HUES64 (cell line): ENCODE results near the gene MSANTD1.

Experiments used
- H3K27ac ChIP-seq: 2 replicates; pipeline ENCODE4 v1.7.0; 2013; ENCODE audit warnings: low read depth, low read length, inconsistent platforms
- H3K27me3 ChIP-seq: 2 replicates; pipeline ENCODE4 v1.6.1; 2013; ENCODE audit warnings: mild to moderate bottlenecking, low read length; ENCODE audit not compliant: insufficient read depth
- H3K36me3 ChIP-seq: 2 replicates; pipeline ENCODE4 v1.6.1; 2013; ENCODE audit warnings: mild to moderate bottlenecking, low read length; ENCODE audit not compliant: insufficient read depth
- H3K4me1 ChIP-seq: 2 replicates; pipeline ENCODE4 v1.6.1; 2013; ENCODE audit warnings: mild to moderate bottlenecking, low read length, moderate library complexity; ENCODE audit not compliant: insufficient read depth
- H3K4me3 ChIP-seq: 2 replicates; pipeline ENCODE4 v1.5.1; 2013; ENCODE audit warnings: mild to moderate bottlenecking, low read length, moderate library complexity
- H3K9ac ChIP-seq: 2 replicates; pipeline ENCODE4 v1.6.1; 2013; ENCODE audit warnings: mild to moderate bottlenecking, low read depth, low read length
- H3K9me3 ChIP-seq: 2 replicates; pipeline ENCODE4 v1.6.1; 2013; ENCODE audit warnings: low read depth, low read length; ENCODE audit not compliant: insufficient read depth
- WGBS: fragments of 150-250, 120-280 bp; methylation state at CpG from one replicate; pipeline ENCODE4 v1.1.7; 2013; ENCODE audit warnings: missing lambda C conversion rate; 5-methylcytosine and 5-hydroxymethylcytosine counted together

Gene MSANTD1

DNA sequence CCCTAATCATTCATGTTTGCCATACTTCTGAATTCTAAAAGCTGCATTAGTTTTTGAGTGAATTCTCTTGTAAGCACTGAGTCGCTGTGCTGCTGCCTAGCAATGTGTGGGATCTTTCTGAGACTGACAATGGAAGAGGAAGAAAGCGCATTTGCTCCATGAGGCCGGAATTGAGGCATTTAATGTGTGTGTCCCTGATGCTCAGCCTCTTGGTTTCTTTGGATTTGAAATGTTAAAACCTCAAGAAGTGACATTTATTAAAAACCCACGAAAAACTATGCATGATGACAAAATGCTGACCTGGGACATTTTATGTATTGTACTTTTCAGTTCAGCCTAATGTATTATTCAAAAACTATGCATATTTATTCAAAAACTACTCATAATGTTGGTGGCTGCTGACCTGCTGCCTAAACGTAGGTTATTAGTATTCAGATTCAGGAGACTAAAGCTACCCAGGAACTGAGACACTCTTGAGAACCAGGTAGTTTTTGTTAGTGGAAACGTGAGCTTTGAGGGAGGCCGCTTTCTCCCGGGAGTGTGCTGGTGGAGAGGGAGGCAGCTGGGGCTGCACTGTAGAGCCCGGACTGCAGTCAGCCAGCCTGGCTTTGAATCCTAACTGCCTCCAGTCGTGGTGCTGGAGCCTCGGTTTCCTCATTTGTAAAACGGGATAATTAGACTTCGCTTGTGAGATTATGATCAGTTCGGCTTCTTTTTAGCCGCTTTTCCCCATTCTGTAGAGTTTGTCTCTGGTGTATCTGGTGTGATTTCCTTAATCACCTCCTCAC lies 55.2 kb downstream of the MSANTD1 start:
- H3K27me3 ChIP-seq, result no peaks in the 10 kb centered on the region
- WGBS, result 82% methylated on average over 15 of the region's 15 CpGs
- H3K9ac ChIP-seq, result no peak overlapping the region
- H3K36me3 ChIP-seq, result no peaks in the 10 kb centered on the region
- H3K27ac ChIP-seq, result no peak overlapping the region
- H3K4me3 ChIP-seq, result no peak overlapping the region
- H3K9me3 ChIP-seq, result no peaks in the 10 kb centered on the region
- H3K4me1 ChIP-seq, result peaks cover 19% of the 10 kb centered on the region; the same call in 1 of the 2 replicates

DNA sequence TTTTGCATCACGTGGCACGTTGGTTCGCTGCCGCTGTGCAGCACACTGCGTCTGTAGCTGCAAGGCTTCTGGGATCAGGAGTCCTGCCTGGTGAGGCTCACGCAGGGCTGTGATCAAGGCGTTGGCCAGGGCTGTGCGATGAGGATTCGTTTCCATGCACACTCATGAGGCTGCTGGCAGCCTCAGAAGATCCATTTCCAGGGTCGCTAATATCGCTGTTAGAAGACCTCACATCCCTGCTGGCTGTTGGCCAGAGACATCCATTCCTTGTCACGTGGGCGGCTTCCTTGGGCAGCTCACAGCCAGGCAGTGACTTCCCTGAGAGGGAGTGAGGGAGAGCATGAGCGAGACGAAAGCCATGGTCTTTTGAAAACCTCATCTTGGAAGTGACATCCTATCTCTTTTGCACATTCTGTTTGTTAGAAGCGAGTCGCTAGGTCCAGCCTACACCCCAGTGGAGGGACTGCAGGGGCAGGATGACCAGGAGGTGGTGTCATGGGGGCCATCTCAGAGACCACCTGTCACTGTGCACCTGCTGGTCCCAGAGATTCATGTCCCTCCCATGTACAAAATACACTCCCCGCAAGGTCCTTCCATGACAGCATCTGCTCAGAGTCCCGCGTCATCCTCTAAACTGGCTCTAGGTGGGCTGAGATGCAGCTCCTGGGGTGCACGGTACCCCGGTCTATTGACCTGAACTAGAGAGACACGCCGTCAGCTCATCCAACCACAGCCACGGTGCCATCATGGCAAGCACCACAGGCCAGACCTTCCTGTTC lies 56.1 kb downstream of the MSANTD1 start:
- Histone ChIP-seq H3K36me3 (no peaks in the 10 kb centered on the region), H3K9ac (no peak overlapping the region), H3K4me1 (peaks cover 19% of the 10 kb centered on the region; the same call in 1 of the 2 replicates), H3K4me3 (no peak overlapping the region), H3K27ac (no peak overlapping the region), H3K9me3 (no peaks in the 10 kb centered on the region), H3K27me3 (no peaks in the 10 kb centered on the region)
- WGBS, result 93% methylated on average over 25 of the region's 25 CpGs

DNA sequence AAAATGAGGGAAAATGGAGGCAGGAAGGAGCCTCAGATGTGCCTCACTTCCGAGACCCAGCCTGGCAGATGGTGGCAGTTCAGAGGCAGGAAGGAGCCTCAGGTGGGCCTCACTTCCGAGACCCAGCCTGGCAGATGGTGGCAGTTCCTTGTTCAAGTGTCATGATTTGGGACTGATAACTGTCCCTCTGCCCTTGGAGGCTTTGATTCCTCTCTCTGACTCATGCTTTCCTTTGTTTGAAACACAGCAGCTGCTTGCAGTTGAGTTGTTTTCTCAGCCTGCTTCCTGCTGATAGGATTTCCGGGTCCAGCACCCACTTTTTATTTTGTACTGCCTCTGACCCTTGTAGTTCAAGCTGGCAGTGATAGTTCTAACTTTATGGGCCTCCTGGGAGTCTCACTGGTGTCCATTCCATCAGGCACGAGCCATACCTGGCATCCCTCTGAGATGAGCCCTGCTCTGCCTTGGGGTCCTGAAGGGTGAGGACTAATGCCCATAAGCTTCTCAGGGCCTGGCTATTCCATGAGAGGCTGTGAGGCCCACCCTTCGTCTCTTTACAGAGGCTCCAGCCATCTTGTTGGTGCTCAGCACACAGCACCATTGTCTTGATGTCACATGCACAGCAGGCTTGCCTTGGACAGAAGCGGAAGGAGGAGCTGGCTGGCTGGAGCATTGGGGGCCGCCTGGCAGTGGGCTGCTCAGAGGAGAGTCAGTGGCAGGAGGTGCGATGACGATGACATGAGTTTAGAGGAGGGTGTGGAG lies 56.8 kb downstream of the MSANTD1 start:
- Histone ChIP-seq H3K4me3 (no peak overlapping the region), H3K27ac (no peak overlapping the region), H3K9me3 (no peaks in the 10 kb centered on the region), H3K4me1 (peaks cover 19% of the 10 kb centered on the region; the same call in 1 of the 2 replicates), H3K27me3 (no peaks in the 10 kb centered on the region), H3K36me3 (no peaks in the 10 kb centered on the region), H3K9ac (no peak overlapping the region)
- 83% methylated on average over 9 of the region's 9 CpGs for WGBS
